Fibroblast of lung (primary cell): ENCODE measurements around the gene CELA3A. TPM values are rescaled to one million over a fixed set of nuclear protein-coding genes. Genes with fewer than 3 reads are reported as not detected.

Experiments used
- DNase-seq, 2 donors: peaks; one replicate each; pipeline versions ENCODE4 v3.0.0 to v3.0.0-alpha.2; 2010; ENCODE audit warnings: low read depth in 2 of 2
- H2AFZ ChIP-seq: 2 replicates; pipeline ENCODE4 v1.5.1; 2012; ENCODE audit warnings: low read length, control low read depth, inconsistent platforms
- H3K27ac ChIP-seq: 2 replicates; pipeline ENCODE4 v1.5.1; 2011; ENCODE audit warnings: low read length, control low read depth; ENCODE audit not compliant: insufficient read depth
- H3K27me3 ChIP-seq: 2 replicates; pipeline ENCODE4 v1.5.1; 2011; ENCODE audit warnings: mild to moderate bottlenecking, low read length; ENCODE audit not compliant: control insufficient read depth, insufficient read depth
- H3K36me3 ChIP-seq: 2 replicates; pipeline ENCODE4 v1.5.1; 2011; ENCODE audit warnings: low read length; ENCODE audit not compliant: control insufficient read depth, insufficient read depth
- H3K4me1 ChIP-seq: 2 replicates; pipeline ENCODE4 v1.5.1; 2011; ENCODE audit warnings: low read length; ENCODE audit not compliant: control insufficient read depth, insufficient read depth; ENCODE audit errors: extremely low read depth
- H3K4me2 ChIP-seq: 2 replicates; pipeline ENCODE4 v1.5.1; 2011; ENCODE audit warnings: low read length, control low read depth; ENCODE audit not compliant: insufficient read depth; ENCODE audit errors: extremely low read depth
- H3K4me3 ChIP-seq, 4 experiments: fragments of 200-600 bp in 1 of 4; sonication (generic) in 1 of 4; replicated peaks in 1 of 4; 2 replicates each; pipeline ENCODE4 v1.5.1; 2011 to 2016; ENCODE audit warnings: low read length in 4 of 4, low read depth in 3 of 4, mild to moderate bottlenecking in 3 of 4, control low read depth in 2 of 4, inconsistent platforms in 1 of 4, mixed read lengths in 1 of 4; ENCODE audit not compliant: insufficient read depth in 1 of 4; ENCODE audit errors: control extremely low read depth in 1 of 4
- H3K79me2 ChIP-seq: 2 replicates; pipeline ENCODE4 v1.5.1; 2012; ENCODE audit warnings: mild to moderate bottlenecking, low read length, inconsistent platforms; ENCODE audit not compliant: control insufficient read depth, insufficient read depth
- H3K9ac ChIP-seq: 2 replicates; pipeline ENCODE4 v1.5.1; 2011; ENCODE audit warnings: mild to moderate bottlenecking, low read length, control low read depth; ENCODE audit not compliant: insufficient read depth
- H3K9me3 ChIP-seq: 2 replicates; pipeline ENCODE4 v1.5.1; 2012; ENCODE audit warnings: low read depth, low read length; ENCODE audit not compliant: control insufficient read depth, insufficient read depth
- H4K20me1 ChIP-seq: 2 replicates; pipeline ENCODE4 v1.5.1; 2011; ENCODE audit warnings: low read length; ENCODE audit not compliant: control insufficient read depth, insufficient read depth; ENCODE audit errors: extremely low read depth
- EZH2 ChIP-seq: IDR thresholded peaks from 2 replicates; pipeline ENCODE4 v1.5.1; 2012; ENCODE audit warnings: low read length, control low read depth, mild to moderate bottlenecking; ENCODE audit errors: missing control alignments
- polyA plus RNA-seq, 2 donors: library from polyadenylated mRNA; depleted of rRNA in 1 of 2; stranded (reverse) in 1 of 2; unstranded in 1 of 2; fragments of >200 nt; gene quantifications; 2 replicates each; pipeline ENCODE4 v1.2.1, GENCODE V29; 2011 to 2012; ENCODE audit warnings: missing spikeins in 1 of 2
- total RNA-seq: library from RNA; depleted of rRNA; stranded (reverse); fragments of >200 nt; gene quantifications from 2 replicates; pipeline ENCODE4 v1.2.1, GENCODE V29; 2014
- TF ChIP-seq, protein P1 (sequence below), 2 donors: IDR thresholded peaks in 1 of 2; conservative IDR thresholded peaks in 1 of 2; 1 replicate in 1 of 2; 2 replicates in 1 of 2; pipeline ENCODE4 v1.5.1; 2011 to 2012; ENCODE audit warnings: low read length in 2 of 2, control low read depth in 1 of 2, inconsistent platforms in 1 of 2, low read depth in 1 of 2, mild to moderate bottlenecking in 1 of 2

Gene CELA3A
- total and polyA plus RNA-seq, 2 donors (not counting 1 experiment from before 2014, with no cell fraction given): not detected

DNA sequence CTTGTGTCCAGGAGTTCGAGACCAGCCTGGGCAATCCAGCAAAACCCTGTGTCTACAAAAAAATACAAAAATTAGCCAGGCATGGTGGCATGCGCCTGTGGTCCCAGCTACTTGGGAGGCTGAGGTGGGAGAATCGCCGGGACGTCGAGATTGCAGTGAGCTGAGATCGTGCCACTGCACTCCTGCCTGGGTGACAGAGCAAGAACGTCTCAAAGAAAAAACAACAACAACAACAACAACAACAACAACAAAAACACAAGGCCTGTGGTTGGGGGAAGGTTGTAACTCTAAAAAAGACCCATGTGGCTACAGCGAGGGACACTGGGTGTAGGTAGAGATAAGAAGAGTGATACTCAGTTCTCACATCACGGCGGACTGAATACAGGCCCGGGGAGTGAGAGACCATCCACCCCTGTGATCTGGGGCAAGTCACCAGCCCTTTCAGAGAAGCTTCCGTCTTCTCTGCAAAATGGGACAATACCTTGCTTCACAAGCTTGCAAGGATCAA lies 50.2 kb downstream of the CELA3A start:
- Histone ChIP-seq H3K4me1 (peaks cover 6% of the 10 kb centered on the region), H3K79me2 (peaks cover 35% of the 10 kb centered on the region), H3K9ac (no peak overlapping the region), H3K9me3 (no peaks in the 10 kb centered on the region), H3K4me2 (no peak overlapping the region), H2AFZ (no peak overlapping the region), H3K27me3 (no peaks in the 10 kb centered on the region), H4K20me1 (peaks cover 14% of the 10 kb centered on the region), H3K36me3 (no peaks in the 10 kb centered on the region), H3K27ac (no peak overlapping the region), H3K4me3 (no peak overlapping the region)
- DNase-seq: no peak
- no peak for TF ChIP-seq EZH2
- TF ChIP-seq, protein P1, sequence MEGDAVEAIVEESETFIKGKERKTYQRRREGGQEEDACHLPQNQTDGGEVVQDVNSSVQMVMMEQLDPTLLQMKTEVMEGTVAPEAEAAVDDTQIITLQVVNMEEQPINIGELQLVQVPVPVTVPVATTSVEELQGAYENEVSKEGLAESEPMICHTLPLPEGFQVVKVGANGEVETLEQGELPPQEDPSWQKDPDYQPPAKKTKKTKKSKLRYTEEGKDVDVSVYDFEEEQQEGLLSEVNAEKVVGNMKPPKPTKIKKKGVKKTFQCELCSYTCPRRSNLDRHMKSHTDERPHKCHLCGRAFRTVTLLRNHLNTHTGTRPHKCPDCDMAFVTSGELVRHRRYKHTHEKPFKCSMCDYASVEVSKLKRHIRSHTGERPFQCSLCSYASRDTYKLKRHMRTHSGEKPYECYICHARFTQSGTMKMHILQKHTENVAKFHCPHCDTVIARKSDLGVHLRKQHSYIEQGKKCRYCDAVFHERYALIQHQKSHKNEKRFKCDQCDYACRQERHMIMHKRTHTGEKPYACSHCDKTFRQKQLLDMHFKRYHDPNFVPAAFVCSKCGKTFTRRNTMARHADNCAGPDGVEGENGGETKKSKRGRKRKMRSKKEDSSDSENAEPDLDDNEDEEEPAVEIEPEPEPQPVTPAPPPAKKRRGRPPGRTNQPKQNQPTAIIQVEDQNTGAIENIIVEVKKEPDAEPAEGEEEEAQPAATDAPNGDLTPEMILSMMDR (conservative IDR thresholded peaks at IDR 0.05 in 1 of 2, IDR thresholded peaks at IDR 0.05 in 1 of 2; ENCODE audit: low read depth in 1 of 2, low read length in 2 of 2): no peak

DNA sequence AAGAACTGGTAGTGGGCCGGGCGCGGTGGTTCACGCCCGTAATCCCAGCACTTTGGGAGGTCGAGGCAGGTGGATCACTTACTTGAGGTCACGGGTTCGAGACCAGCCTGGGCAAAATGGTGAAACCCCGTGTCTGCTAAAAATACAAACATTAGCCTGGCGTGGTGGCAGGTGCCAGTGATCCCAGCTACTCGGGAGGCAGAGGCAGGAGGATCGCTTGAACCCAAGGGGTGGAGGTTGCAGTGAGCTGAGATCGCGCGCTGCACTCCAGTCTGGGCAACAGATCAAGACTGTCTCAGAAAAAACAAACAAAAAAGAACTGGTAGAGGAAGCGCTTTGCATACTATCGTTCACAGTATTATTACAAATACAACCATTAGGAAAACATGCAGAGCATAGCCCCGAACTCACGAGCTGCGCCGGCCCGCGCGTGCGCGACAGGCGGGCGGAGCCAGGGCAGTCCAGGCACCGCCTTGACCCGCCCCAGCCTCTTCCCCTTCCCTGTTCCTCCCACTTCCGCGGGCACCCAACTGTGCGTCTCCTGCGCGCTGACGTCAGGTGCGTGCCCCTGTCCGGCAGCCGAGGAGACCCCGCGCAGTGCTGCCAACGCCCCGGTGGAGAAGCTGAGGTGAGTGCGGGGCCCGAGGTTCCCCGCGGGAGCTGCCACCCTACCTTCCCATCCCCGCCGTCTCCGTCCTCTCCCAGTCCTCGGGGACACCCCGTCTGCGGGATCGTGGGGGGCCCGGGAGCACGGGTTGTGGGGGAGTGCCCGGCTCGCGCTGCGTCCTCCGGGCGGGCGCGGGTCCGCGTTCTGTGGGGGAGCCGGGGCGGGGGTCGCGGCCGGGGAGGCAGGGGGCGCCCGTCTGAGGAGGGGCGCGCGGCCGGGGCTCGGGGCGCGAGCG lies 50.9 kb downstream of the CELA3A start, which contains the start of gene CDC42:
Gene CDC42, plus strand, starts transcription at position 595 of the 902 bp plus-strand sequence. CDS start 25,770 bp downstream, outside the sequence.
- Histone ChIP-seq H3K79me2 (peaks cover 42% of the 10 kb centered on the region), H2AFZ (peak within 1 kb of the TSS; percentile 87), H3K9me3 (no peaks in the 10 kb centered on the region), H3K27me3 (no peaks in the 10 kb centered on the region), H3K4me3 (peak within 1 kb of the TSS; percentile 77 to 91 (median 88)), H3K4me1 (peaks cover 8% of the 10 kb centered on the region), H4K20me1 (peaks cover 20% of the 10 kb centered on the region), H3K4me2 (peak within 1 kb of the TSS; percentile 92), H3K9ac (peak within 1 kb of the TSS; percentile 99), H3K36me3 (no peaks in the 10 kb centered on the region), H3K27ac (peak within 1 kb of the TSS; percentile 96)
- TF ChIP-seq, protein P1 (conservative IDR thresholded peaks at IDR 0.05 in 1 of 2, IDR thresholded peaks at IDR 0.05 in 1 of 2; ENCODE audit: low read depth in 1 of 2, low read length in 2 of 2): no peak
- no peak for TF ChIP-seq EZH2
- DNase-seq: peak; percentile 93 to 95
